Fibroblast of peridontal ligament (primary cell): Measurements from ENCODE around the gene SPACA9.

Experiments
- DNase-seq: peaks from one replicate; pipeline ENCODE4 v3.0.0-alpha.2; 2010; ENCODE audit errors: extremely low read depth

SPACA9 gene

DNA sequence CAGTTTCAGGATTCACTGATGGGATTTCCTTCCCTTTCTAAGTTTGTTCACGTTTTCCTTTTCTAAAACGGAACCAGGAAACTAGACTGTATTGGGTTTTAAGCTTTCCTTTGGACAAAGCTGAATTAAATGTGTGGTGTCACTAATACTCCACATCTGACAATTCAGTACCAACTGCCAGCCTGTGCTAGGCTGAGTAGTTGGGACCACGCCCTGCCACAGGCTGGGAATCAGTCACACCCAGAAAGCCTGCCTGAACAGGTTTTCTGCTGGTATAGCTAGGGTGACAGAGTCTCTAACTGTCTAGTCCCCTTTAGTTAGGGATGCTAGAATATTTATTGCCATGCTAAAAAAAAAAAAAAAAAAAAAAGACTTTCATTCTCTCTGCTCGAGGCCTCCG, 15.6 kb downstream of the SPACA9 start:
- no peak for DNase-seq

DNA sequence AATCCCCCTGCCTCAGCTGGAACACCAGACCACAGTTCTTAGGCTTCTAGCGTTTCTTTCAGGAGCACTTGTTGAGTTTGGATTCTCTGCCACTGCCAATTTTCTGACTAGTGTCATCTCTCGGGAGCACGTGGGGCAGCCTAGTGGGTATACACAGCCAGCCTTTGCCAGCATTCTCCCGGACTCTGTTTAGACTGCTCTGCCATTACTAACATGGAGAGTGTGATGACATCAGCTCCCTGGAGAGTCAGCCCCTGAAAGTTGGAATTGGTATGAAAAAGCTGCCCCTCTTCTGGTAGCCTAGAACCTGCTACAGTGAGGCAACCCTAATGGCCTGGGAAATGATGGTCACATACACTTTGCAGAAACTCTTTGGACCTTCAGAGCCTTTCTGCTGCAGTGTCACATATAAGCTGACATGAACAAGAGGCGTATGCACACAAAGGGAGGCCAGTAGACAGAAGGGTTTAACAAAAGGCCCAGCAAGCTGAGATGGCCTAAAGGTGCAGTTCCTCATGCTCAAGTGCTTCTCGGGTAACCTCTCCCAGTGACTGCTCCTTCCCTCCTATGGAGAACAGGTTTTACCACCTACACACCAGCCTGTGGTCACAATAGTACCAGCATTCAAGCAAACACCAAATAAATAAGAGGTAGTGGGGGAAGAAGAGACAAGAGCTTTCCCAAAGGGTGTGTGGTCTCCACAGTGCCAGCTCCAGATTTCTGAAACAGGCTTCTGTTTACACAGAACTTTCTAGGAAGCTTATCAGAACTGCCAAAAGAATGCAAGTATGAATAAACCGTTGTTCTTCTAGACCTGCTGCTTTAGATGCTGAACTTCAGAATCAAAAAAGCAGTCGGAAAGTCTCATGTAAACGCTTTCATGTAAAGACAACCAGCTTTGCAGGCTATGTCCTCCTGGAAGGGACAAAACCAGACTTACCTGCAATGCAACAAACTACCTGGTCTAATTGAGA, 16.5 kb downstream of the SPACA9 start:
- no peak for DNase-seq

DNA sequence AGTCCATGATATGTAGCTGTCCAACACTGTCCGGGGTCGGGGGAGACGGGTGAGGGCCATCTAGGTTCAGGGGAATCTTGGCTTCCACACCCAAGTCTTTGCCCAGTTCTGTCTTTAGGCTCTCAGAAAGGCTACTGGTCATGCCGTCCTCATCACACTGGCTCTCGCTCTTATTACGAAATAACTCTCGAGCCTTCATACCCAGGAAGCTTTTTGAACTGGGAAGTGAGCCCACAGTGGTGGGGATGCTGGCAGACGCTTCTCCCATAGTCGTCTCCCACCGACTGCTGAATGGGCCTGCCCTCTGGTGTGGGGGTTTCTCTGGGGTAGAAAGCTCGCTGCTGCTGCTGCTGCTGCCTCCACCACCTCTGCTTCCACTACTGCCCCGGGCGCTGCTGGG, 17.6 kb downstream of the SPACA9 start:
- DNase-seq = no peak

DNA sequence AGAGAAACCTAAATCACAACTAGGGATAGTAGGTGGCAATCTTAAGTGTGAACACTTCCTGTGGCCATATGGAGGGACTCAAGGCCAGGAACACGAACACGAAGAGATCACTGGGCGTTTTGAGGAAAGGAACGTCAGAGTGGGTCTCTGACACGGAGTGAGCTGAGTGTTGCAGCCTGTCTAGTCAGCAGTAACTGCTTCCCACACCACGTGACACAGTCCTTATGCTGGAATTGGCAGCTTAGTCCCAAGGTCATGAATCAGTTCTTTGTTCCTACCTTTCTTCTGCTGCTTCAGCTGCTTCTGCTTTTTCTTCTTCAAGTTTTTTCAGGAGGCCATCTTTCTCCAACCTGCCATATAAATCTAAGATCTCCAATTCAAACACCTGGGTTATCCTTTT, 18.2 kb downstream of the SPACA9 start:
- DNase-seq = peak; percentile 14

DNA sequence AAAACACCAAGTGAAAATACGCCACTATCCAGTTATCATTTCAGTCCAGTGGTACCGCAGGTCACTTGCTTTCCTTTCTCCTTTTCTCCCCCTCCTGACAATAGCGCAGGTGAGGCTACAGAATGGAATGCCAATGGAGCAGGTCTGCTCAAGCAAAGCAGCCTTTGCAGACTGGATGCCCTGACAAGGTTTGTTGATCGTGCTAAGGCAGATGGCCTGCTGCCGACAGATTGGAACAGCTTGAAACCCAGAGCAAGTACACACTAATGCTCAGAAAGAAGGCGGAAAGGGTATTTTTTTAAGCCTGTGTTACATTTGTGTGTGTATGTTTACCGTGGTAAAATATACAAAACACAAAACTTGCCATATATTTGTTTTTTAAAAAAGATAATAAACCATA, 19.4 kb downstream of the SPACA9 start:
- no peak for DNase-seq

DNA sequence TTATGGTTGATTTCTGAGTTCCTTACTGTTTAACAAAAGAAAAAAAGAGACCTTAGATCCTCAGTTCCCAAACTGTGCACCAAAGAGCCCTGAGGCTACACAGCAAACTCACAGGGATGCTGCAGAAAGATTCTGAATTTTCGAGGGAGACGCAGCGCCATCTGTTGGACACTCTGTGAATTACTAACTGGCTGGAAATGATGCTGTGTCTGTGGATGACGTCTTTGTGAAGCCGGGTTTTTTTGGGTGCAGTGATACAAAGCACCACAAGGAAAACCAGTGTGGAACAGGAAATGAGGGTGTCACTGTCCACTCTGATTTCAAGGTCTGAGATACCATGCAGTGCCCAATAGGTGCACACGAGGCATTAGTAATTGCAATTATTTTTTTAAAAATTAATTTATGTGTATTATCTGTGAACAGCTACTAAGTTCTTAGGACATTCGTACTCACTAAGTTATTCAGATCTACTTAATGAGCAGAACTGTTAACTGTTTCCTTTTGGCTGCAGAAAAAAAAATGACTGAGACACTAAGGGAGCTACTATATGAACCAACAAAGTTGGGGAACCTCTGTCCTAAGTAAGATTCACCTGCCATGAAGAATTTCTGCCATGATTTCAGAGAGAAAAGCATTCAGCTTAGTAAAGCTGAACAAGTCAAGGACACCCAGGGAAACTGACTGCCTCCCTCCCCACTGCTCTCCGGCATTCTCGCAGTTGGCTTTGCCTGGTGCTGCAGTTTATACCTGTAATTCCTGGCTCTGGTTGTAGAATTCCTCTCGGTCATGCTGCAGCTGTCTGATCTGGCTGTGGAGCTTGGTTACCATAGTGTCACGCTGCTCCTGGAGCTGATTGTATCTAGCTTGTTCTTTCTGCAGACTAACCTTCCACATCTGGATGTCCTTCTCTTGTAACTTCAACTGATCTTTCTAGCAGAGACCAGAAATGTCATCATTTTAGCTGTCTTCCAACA, 23.4 kb downstream of the SPACA9 start:
- DNase-seq = peak; percentile 89

DNA sequence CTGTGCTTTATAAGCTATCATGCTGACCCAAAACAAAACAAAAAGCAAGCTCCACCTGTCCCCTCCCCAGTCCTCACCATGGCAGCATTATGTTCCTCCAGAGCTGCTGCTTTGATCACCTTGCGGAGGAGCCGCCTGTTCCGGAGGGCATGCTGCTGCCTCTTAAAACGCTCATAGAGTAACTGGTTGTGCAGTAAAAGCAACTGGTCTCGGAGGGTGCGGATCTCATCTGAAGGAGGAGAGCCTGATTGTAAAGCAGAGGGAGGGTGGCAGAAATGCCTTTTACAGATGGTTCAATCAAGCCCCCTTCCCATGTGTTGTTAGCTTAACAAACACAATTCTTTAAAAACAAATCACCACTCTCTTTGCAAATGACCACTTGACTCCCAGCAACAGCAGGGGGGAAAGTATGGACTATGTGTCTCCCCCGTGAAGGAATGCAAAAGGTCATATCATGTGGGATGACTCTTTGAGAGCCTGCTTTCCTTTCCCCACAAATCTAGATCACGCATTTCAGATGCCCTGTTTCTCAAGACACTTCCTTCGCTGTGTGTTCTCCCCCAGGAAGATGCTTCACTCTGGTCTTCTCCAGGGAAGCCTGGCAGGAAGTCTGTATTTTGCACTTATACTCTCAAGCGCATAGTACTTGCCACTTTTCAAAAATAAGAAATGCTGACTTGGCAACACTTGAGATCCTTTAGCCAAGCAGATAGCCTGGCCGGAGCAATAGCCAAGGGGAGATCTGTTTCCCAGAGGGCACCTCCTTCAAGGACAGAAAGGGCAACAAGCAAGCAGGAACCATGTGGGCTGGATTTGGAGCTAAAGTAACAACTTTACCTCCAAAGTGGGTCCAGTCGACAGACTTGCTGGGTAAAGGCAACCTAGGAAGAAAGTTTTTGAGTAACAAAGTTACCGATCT, 25.1 kb downstream of the SPACA9 start:
- DNase-seq = no peak

DNA sequence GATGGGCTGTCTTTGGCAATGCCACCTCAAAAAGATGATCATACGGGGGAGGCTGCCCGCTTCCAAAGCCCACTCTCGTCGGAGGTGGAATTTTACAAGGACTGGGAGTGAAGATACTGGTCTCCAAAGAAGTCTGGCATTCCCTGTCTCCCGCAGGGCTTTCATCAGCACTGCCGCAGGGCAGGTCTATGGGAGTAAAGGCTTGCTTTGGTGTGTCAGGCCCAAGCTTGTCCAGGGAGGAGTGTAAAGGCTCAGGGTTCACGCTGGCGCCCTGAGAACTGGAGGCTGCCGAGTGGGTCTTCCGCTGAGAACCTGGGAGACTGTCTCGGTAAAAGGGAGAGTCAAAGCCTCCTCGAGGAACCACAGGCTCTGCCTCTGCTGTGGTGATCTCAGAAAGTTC, 27.0 kb downstream of the SPACA9 start:
- DNase-seq = no peak

DNA sequence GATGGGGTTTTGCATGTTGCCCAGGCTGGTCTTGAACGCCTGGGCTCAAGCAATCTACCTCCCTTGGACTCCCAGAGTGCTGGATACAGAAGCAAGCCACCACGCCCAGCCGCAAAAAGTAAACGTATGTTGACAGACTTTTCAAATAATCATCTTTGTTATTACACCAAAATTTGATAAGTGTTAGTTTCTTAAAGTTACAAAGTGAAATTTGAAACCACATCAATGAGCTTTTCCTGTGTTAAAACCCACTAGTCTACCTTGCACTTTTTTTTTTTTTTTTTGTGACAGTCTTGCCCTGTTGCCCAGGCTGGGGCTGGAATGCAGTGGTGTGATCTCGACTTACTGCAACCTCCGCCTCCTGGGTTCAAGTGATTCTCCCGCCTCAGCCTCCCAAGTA, 29.9 kb downstream of the SPACA9 start:
- no peak for DNase-seq

DNA sequence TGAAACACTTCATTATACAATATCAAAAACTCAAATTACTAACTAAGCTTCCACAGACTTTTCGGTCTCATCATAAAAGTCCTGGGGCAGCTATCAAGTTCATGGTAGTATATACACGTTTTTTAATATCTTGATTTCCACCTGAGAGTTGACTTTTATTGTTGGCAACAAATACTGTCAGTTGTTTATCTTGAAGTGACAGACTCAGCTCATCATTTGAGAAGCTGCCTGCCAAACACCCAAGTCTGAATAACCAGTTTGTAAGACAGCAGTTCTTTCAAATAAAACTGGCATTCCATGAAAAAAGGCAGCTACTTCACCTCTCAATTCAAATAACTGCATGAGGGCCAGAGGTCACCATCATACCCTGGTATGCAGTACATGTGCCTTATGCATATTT, 30.6 kb downstream of the SPACA9 start:
- DNase-seq = no peak

DNA sequence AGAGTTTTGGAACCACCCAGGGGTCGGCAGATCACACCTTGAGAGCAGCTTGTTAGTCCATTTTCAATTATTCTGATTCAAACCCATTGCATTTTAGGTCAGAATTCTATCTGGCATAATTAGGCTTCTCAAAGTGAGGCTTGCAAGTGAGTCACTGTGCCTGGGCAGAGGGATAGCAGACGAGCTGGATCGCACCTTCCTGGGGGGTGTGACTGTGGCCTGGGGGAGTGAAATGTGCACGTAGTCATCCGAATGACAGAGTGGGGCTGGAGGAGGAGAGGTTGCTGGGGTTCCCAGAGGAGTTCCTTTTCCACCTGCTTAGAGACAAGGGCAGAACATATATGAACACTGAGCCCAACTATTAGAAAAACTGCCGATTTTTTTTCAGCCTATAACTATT, 31.7 kb downstream of the SPACA9 start:
- no peak for DNase-seq

DNA sequence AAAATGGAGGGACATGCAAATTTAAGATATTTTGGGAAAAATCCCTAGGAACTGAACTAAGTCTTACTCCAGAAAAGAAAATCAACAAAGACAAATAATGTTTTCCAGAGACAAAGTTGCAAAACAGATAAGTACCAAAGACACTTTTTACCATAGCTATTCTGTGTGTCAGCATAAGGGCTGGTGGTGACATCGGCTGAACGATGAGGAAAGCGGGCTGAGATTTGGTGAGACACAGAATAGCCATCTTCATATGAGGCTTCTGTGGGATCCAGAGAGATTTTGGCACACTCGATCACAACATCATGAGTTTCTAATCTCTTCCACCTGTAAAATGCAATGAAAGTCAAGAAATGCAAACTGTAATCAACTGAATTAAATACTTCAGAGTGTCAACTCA, 33.4 kb downstream of the SPACA9 start:
- DNase-seq = no peak

DNA sequence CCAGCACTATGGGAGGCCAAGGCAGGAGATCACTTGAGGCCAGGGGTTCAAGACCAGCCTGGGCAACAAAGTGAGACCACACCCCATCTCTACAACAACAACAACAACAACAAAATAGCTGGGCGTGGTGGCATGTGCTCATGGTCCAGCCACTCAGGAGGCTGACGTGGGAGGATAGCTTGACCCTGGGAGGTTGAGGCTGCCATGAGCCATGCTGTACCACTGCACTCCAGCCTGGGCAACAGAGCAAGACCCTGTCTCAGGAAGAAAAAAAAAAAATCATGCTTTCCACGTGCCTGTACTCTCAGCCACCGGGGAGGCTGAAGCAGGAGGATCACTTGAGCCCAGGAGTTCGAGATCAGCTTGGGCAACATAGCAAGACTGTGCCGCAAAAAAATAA, 36.2 kb downstream of the SPACA9 start:
- no peak for DNase-seq

DNA sequence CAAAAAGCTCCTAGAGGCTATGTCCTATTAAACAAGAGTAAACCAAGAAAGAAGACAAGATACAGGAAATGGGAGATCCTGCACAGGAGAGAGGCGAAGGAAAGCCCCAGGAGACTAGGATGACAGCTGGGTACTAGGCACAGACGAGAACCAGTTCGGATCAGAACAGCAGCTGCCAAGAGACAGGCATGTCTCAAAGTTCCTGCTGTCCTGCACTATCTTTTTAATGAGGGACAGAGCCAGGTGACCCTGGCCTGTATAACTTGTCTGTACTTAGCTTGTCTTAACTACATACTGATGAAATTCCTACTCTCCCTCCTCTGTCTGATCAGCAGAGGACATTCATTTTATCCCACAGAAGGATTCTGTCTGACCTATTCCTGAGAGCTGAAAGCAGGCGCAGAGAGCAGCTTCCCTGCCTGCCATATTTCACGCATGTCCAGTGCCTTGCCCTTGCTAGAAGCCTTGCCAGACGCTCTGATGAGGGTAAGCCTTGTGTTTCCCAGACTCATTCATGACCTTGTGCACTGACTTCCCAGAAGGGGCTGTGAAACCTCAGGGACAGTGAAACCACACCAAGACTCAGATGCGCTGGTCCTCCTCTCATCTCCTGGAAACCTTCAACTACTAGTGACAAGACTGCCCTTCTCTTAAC, 41.0 kb downstream of the SPACA9 start:
- DNase-seq = no peak

DNA sequence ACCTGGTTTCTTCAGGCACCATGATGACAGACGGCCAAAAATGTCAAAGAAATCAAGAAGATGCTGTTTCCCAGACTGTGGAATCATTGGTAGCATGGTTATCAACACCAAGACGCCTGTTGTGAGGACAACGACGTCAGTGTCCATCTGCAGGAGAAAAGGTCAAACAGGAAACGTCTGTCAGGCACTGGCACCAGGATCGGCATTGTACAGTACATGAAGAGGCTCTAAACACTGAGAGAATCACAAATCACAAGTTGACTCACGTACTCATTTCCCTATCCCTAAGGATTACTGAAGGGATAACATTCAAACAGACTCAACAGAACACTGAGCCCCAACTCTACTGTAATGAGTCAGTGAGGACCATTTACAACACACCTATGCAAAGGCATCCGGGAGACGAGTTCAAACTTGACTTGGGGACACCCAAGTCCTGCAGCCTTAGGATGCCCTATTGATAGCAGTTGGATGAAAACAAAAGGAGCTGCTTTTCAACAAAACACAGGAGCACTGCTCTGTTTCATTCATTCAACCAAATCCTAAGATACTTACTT, 44.7 kb downstream of the SPACA9 start:
- DNase-seq = no peak

DNA sequence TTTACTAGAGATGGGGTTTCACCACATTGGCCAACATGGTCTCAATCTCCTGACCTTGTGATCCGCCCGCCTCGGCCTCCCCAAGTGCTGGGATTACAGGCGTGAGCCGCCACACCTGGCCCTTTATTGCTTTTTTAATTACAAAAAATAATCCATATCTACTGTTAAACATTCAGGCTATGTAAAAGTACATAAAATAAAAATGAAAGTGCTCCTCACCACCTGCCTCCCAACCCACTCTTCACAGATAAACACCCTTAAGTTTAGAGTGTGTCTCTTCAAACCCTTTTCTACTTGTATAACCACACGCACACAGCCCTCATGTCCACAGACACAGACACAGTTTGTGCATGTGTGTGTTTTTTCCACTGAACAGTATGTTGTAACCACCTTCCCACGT, 49.0 kb downstream of the SPACA9 start:
- no peak for DNase-seq

DNA sequence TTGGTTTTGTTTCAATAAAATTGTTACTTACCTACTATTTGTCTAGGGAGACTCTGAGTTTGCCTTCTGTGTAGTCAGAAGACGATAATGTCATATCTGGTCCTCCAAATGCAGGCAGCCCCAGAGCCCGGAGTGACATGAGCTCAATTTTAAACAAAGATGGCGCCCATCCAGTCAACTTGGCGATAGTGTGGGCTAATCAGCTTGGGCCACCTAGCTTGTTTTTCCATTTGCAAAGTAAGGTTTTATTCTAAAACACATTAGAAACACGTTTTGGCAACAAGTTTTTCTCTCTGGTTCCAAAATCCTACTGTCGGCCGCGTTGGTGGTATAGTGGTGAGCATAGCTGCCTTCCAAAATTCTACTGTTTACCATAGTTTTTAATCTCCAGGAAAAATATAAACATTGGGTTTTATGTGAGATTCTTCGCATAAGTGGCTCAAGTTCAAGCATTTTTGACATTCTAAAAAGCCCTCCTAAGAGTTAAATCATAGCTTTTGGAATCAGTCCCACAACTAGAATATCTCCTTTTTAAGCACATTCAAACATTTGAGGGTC, 52.6 kb downstream of the SPACA9 start:
- peak; percentile 69 for DNase-seq

DNA sequence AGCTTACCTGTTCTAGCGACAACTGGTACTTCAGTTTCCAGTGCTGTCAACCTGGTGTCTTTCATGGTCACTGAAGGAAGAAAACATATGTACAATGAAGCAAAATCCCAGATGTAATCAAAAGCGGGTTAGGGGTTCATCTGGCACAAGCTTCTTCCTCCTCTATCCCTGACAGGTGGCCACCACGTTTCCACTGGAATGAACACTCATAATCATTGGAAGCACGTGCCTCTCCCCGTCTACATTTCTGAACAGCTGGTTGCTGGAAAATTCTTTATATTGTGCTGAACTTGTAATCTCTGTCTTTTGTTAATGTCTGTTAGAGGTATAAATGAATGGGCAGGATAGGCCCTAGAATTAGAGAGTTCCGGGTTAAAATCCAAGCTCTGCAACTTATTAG, 56.3 kb downstream of the SPACA9 start:
- no peak for DNase-seq

DNA sequence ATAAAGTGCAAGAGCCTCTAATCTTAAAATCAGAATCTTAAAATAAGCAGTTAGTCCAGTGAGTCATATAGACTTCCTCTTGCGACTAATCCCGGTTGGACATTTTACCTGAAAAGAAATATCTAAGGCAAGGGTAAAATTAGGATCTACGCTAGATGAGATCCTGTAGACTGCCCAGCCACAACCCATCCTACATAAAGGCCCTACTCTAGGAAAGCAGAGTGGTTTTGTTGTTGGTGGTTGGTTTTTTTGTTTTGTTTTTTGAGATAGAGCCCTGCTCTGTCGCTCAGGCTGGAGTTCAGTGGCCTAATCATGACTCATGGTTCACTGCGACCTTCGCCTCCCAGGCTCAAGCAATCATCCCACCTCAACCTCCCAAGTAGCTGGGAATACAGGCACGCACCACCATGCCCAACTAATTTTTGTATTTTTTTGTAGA, 58.8 kb downstream of the SPACA9 start:
- no peak for DNase-seq

DNA sequence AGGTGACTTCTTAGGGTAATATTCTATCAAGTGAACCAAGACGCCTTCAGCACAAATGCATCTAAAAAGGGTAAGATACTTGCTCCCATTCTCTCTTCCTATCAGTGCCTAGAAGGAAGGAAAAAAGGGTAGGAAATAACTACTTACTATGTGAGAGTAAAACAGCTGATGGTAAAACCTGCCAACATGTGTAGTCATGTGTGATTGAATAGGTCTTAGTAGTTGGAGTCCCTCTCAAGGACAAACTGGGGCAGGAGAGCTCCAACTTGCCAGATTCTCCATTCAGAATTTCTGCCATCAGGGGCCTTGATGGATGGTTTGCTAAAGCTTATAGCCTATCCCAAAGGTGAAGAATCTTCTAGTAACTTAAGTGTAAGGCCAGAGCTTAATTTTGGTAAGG, 60.5 kb downstream of the SPACA9 start:
- DNase-seq = no peak
